ENCODE results near the gene P2RX6. TPM values are rescaled to one million over a fixed set of nuclear protein-coding genes. Genes with fewer than 3 reads are reported as not detected.

P2RX6 gene
- total RNA-seq, 2 donors from 2014 or later = 1.0 to 5.4 TPM

- Histone ChIP-seq H3K36me3 (peaks cover 56% of the 10 kb centered on the region), H3K27me3 (no peaks in the 10 kb centered on the region), H3K9me3 (no peaks in the 10 kb centered on the region), H3K4me1 (no peaks in the 10 kb centered on the region), H3K4me3 (no peak overlapping the region), H3K27ac (no peak overlapping the region)
- no peak for TF ChIP-seq CTCF (IDR thresholded peaks at IDR 0.05)
- DNase-seq (ENCODE audit: low spot score) = no peak
Observed at GRCh38 chr22:20992056-20992442, 22.9 kb upstream of the P2RX6 start.

- Histone ChIP-seq H3K9me3 (no peaks in the 10 kb centered on the region), H3K27me3 (no peaks in the 10 kb centered on the region), H3K4me3 (no peak overlapping the region), H3K36me3 (peaks cover 57% of the 10 kb centered on the region), H3K4me1 (no peaks in the 10 kb centered on the region), H3K27ac (no peak overlapping the region)
- no peak for DNase-seq (ENCODE audit: low spot score)
- TF ChIP-seq CTCF (IDR thresholded peaks at IDR 0.05) = no peak
Observed at GRCh38 chr22:20992456-20993303, 22.3 kb upstream of the P2RX6 start.

- DNase-seq (ENCODE audit: low spot score) = no peak
- no peak for TF ChIP-seq CTCF (IDR thresholded peaks at IDR 0.05)
- Histone ChIP-seq H3K36me3 (peaks cover 63% of the 10 kb centered on the region), H3K4me1 (no peaks in the 10 kb centered on the region), H3K4me3 (no peak overlapping the region), H3K9me3 (no peaks in the 10 kb centered on the region), H3K27ac (no peak overlapping the region), H3K27me3 (no peaks in the 10 kb centered on the region)
Observed at GRCh38 chr22:20993304-20994127, 21.4 kb upstream of the P2RX6 start.

GRCh38 chr22:20994128-20994901 lies 20.6 kb upstream of the P2RX6 start:
- H3K27ac ChIP-seq = no peak overlapping the region
- H3K27me3 ChIP-seq = no peaks in the 10 kb centered on the region
- peaks cover 71% of the 10 kb centered on the region for H3K36me3 ChIP-seq
- no peak for DNase-seq (ENCODE audit: low spot score)
- H3K4me1 ChIP-seq = no peaks in the 10 kb centered on the region
- H3K9me3 ChIP-seq = no peaks in the 10 kb centered on the region
- no peak overlapping the region for H3K4me3 ChIP-seq
- TF ChIP-seq CTCF (IDR thresholded peaks at IDR 0.05) = no peak

- TF ChIP-seq CTCF (IDR thresholded peaks at IDR 0.05) = no peak
- Histone ChIP-seq H3K9me3 (no peaks in the 10 kb centered on the region), H3K4me3 (no peak overlapping the region), H3K4me1 (peaks cover 0 to 3% of the 10 kb centered on the region in 2 donors), H3K36me3 (peaks cover 76% of the 10 kb centered on the region), H3K27ac (no peak overlapping the region), H3K27me3 (no peaks in the 10 kb centered on the region)
- DNase-seq (ENCODE audit: low spot score) = no peak
Observed at GRCh38 chr22:20994902-20995241, 20.1 kb upstream of the P2RX6 start.
